NCI-H146 treated with DMSO at 0.1 percent for 48 hours (cell line): Measurements from ENCODE around the gene GHDC.
"Not testable (repeated sequence)": the region's sequence is repeated elsewhere in the genome, so short reads cannot be mapped to it uniquely, and the experiment has no call there.

ENCODE experiments used
- DNase-seq: peaks from one replicate; lab custom pipeline; 2025; ENCODE audit not compliant: unreplicated experiment; lab: John Stamatoyannopoulos, UW

The GHDC gene

GRCh38 chr17:42159796-42160530, 34.3 kb downstream of the GHDC start:
- no peak for DNase-seq

GRCh38 chr17:42155614-42156045, 38.7 kb downstream of the GHDC start:
- DNase-seq: no peak

- DNase-seq: no peak
Measured at GRCh38 chr17:42153919-42154742, 40.2 kb downstream of the GHDC start.

GRCh38 chr17:42146911-42147607, 47.2 kb downstream of the GHDC start:
- no peak for DNase-seq

GRCh38 chr17:42143138-42143537, 51.2 kb downstream of the GHDC start:
- not testable (repeated sequence) for DNase-seq

- no peak for DNase-seq
Measured at GRCh38 chr17:42142371-42142896, 51.9 kb downstream of the GHDC start.

GRCh38 chr17:42141382-42141781, 52.9 kb downstream of the GHDC start:
- no peak for DNase-seq

- DNase-seq: not testable (repeated sequence)
Measured at GRCh38 chr17:42140690-42141089, 53.6 kb downstream of the GHDC start.
